Measurements from ENCODE around the gene CEACAM19. TPM values are rescaled to one million over a fixed set of nuclear protein-coding genes. Genes with fewer than 3 reads are reported as not detected.
"Not testable (repeated sequence)": the region's sequence is repeated elsewhere in the genome, so short reads cannot be mapped to it uniquely, and the experiment has no call there.

CEACAM19 gene
- total and polyA plus RNA-seq, 2 of the 8 experiments (the other 6 are each of a cell fraction or from before 2014, with no cell fraction given), result 3.1 to 3.4 TPM

DNA sequence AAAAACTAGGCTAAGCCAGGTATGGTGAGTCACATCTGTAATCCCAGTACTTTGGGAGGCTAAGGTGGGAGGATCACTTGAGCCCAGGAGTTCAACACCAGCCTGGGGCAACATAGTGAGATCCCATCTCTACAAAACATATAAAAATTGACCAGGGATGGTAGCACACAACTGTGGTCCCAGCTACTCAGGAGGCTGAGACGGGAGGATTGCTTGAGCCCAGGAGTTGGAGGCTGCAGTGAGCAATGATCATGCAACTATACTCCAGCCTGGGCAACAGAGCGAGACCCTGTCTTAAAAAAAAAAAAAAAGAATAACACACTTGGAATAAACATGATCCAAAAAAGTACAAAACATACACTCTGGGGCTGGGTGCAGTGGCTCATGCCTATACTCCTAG lies 1.3 kb upstream of the CEACAM19 start:
- H3K27me3 ChIP-seq (replicated peaks in 1 of 4; ENCODE audit: control insufficient read depth in 3 of 4, extremely low read depth in 1 of 4, insufficient read depth in 3 of 4, low read length in 3 of 4); H2BK15ac ChIP-seq (ENCODE audit: low read length); H3K23me2 ChIP-seq (ENCODE audit: low read depth, low read length); POLR2A ChIA-PET (ENCODE audit: partially characterized antibody); H3K79me2 ChIP-seq (ENCODE audit: control insufficient read depth in 1 of 2, insufficient read depth in 2 of 2, low read length in 2 of 2); H3K18ac ChIP-seq (ENCODE audit: extremely low read depth, low read length); H2BK120ac ChIP-seq (replicated peaks; ENCODE audit: low read depth, low read length); H4K20me1 ChIP-seq (replicated peaks in 1 of 2; ENCODE audit: control insufficient read depth in 1 of 2, insufficient read depth in 2 of 2, low read length in 2 of 2); H3K4me1 ChIP-seq (replicated peaks in 1 of 4; ENCODE audit: control insufficient read depth in 3 of 4, insufficient read depth in 4 of 4, low read length in 3 of 4); H4K8ac ChIP-seq (ENCODE audit: extremely low read depth, insufficient read depth, low read length); H3K4ac ChIP-seq (replicated peaks; ENCODE audit: insufficient read length, low read depth, low read length); H3K4me3 ChIP-seq (ENCODE audit: extremely low read depth in 1 of 4, insufficient read depth in 2 of 4, low read depth in 3 of 4, low read length in 4 of 4); H3K79me1 ChIP-seq (ENCODE audit: low read depth, low read length); H3K56ac ChIP-seq (replicated peaks; ENCODE audit: insufficient read length, low read depth, low read length); H2AK5ac ChIP-seq (ENCODE audit: low read depth, low read length); H3K9ac ChIP-seq (replicated peaks in 1 of 4; ENCODE audit: extremely low read depth in 1 of 4, low read depth in 3 of 4, low read length in 3 of 4); H4K91ac ChIP-seq (replicated peaks; ENCODE audit: insufficient read length, low read length); H3K23ac ChIP-seq (ENCODE audit: insufficient read length); H3K36me3 ChIP-seq (ENCODE audit: control insufficient read depth in 2 of 4, insufficient read depth in 4 of 4, low read length in 3 of 4); H2AFZ ChIP-seq (ENCODE audit: low read length); DNase-seq (ENCODE audit: low read depth in 1 of 2, low spot score in 2 of 2); H3K9me3 ChIP-seq (ENCODE audit: insufficient read depth in 2 of 2, low read depth in 1 of 2, low read length in 1 of 2); H3K14ac ChIP-seq (ENCODE audit: insufficient read length); H2BK5ac ChIP-seq (ENCODE audit: low read depth, low read length); H4K5ac ChIP-seq (ENCODE audit: insufficient read length, low read depth, low read length); H3K4me2 ChIP-seq (ENCODE audit: insufficient read depth in 1 of 2, low read depth in 2 of 2, low read length in 2 of 2); H3K27ac ChIP-seq (ENCODE audit: low read depth, low read length); H2BK20ac ChIP-seq (ENCODE audit: low read length); H2BK12ac ChIP-seq (ENCODE audit: low read depth, low read length); FAIRE-seq: not testable (repeated sequence)
- 83% methylated on average over 2 of the region's 2 CpGs; no CpG with 5 or more reads in 1 of the 2 experiments for WGBS, 2 experiments (ENCODE audit: extremely low coverage in 1 of 2, insufficient coverage in 1 of 2, insufficient read length in 1 of 2, insufficient replicate concordance in 2 of 2, low coverage in 1 of 2, low lambda C conversion rate in 2 of 2, missing lambda C conversion rate in 1 of 2)
- CTCF ChIA-PET (ENCODE audit: partially characterized antibody), result interaction anchor here (0.8 to 2.7 kb wide), 3 partner anchors 13 to 93 kb away, joined by 3 to 9 read pairs (median 4); no protein-coding TSS in a partner anchor
